HG02973 (cell line): ENCODE measurements around the gene PCSK1.
"Not testable (repeated sequence)": the region's sequence is repeated elsewhere in the genome, so short reads cannot be mapped to it uniquely, and the experiment has no call there.

Experiments used
- ATAC-seq: cut with Tn5 transposase; IDR thresholded peaks from one replicate; pipeline ENCODE4 v1.9.1; 2021; ENCODE audit warnings: moderate library complexity; ENCODE audit not compliant: unreplicated experiment

Gene PCSK1

GRCh38 chr5:96427824-96428223 is 5.2 kb downstream of the PCSK1 start:
- no peak for ATAC-seq

- no peak for ATAC-seq
Measured at GRCh38 chr5:96426831-96427230, 6.2 kb downstream of the PCSK1 start.

- no peak for ATAC-seq
Measured at GRCh38 chr5:96425443-96425842, 7.6 kb downstream of the PCSK1 start.

- ATAC-seq: no peak
Measured at GRCh38 chr5:96415897-96416296, 17.2 kb downstream of the PCSK1 start.

GRCh38 chr5:96412868-96413449 is 20.1 kb downstream of the PCSK1 start:
- ATAC-seq: no peak

- ATAC-seq: no peak
Measured at GRCh38 chr5:96410013-96410412, 23.0 kb downstream of the PCSK1 start.

- no peak for ATAC-seq
Measured at GRCh38 chr5:96408841-96409538, 24.1 kb downstream of the PCSK1 start.

GRCh38 chr5:96408210-96408777 is 24.8 kb downstream of the PCSK1 start:
- no peak for ATAC-seq

- no peak for ATAC-seq
Measured at GRCh38 chr5:96407436-96407835, 25.6 kb downstream of the PCSK1 start.

GRCh38 chr5:96404191-96404867 is 28.7 kb downstream of the PCSK1 start:
- ATAC-seq: no peak

- ATAC-seq: no peak
Measured at GRCh38 chr5:96402500-96402899, 30.5 kb downstream of the PCSK1 start.

GRCh38 chr5:96396878-96397277 is 36.2 kb downstream of the PCSK1 start:
- no peak for ATAC-seq

GRCh38 chr5:96395295-96395694 is 37.8 kb downstream of the PCSK1 start:
- ATAC-seq: not testable (repeated sequence)

- no peak for ATAC-seq
Measured at GRCh38 chr5:96391921-96392320, 41.1 kb downstream of the PCSK1 start.

GRCh38 chr5:96388176-96388575 is 44.9 kb downstream of the PCSK1 start:
- no peak for ATAC-seq

GRCh38 chr5:96387616-96388015 is 45.4 kb downstream of the PCSK1 start:
- ATAC-seq: no peak

GRCh38 chr5:96385538-96385937 is 47.5 kb downstream of the PCSK1 start:
- no peak for ATAC-seq

- ATAC-seq: no peak
Measured at GRCh38 chr5:96384353-96384752, 48.7 kb downstream of the PCSK1 start.

GRCh38 chr5:96381526-96381925 is 51.5 kb downstream of the PCSK1 start:
- no peak for ATAC-seq

- ATAC-seq: no peak
Measured at GRCh38 chr5:96379896-96380295, 53.2 kb downstream of the PCSK1 start.

GRCh38 chr5:96377597-96377996 is 55.5 kb downstream of the PCSK1 start:
- ATAC-seq: no peak

- ATAC-seq: no peak
Measured at GRCh38 chr5:96377167-96377566, 55.9 kb downstream of the PCSK1 start.
